Putamen (tissue), 1 donor: ENCODE measurements around the gene HECTD4.

Experiments used
- DNase-seq: peaks from one replicate; pipeline ENCODE4 v3.0.0-alpha.2; 2016; ENCODE audit warnings: low spot score

Gene HECTD4

GRCh38 chr12:112208301-112208910 lies 173.8 kb downstream of the HECTD4 start:
- DNase-seq = no peak

GRCh38 chr12:112207397-112207924 lies 174.8 kb downstream of the HECTD4 start:
- no peak for DNase-seq

GRCh38 chr12:112206944-112207343 lies 175.3 kb downstream of the HECTD4 start:
- DNase-seq = no peak

DNA sequence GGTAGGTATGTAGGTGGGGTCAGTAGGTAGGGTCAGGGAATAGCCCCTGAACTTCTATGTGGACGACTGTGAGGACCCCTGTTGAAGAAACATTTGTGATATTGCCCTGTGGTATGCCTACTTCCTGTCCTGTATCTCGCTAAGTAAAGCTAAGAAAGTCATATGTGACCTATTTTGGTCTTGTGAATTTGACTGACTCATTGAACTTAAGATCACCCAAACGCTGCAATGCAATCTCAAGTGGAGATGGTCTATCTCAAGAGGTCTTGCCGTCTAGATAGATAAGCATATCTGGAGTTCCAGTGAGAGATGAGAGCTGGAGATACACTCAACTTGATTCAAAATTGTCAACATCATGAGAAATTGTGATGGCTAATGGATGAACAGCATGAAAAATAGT lies 183.1 kb downstream of the HECTD4 start:
- DNase-seq = no peak

DNA sequence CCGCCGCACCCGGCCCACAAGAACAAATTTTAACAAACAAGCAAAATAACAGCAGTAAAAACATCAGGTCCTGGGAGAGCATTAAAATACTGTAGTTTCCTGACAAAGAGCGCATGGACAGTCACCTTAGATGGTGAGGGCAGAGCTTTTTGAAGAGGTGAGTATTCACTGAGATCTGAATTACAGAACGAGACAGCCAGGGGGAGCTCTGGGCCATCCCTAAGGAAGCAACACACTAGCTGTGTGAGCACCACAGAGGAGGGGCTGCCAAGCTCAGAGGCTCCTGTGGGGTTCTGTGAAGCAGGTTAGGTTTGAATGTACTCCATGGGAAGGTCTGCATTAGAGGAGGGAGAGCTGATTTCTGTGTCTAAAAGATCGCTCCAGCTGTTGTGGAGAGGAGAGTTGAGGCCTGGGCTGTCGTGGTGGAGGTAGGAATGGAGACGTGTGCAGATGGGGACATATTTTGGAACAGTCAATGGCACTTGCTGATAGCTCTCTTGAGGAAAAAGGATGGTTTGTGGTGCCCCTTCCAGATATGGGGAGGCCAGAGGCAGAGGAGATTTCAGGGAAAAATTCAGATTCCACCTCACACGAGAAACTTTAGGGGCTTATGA lies 184.0 kb downstream of the HECTD4 start:
- DNase-seq = peak; percentile 36

DNA sequence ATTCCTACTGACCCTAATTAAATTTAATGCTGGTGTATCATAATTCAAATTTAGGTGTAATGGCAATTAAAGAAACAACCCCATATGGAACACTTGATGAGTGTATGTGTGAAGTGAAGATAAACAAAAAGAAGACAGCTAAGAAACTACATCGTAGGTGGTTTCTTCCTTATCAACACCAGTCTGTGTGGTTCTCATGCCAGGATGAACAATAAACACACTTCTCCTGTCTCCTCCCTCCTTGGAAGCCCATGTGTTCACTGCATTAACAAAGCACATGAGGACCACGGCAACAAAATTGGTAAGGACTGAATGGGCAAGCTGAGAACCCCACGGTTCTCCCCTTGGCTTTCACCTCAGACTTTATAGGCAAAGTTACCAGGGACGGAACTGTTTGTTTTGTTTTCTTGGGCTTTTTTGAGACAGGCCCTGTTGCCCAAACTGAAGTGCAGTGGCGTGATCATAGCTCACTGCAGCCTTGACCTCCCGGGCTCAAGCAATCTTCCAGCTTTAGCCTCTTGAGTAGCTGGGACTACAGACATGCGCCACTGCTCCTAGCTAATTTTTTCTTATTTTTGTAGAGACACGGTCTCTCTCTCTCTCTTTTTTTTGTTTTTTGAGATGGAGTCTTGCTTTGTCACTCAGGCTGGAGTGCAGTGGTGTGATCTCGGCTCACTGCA lies 185.9 kb downstream of the HECTD4 start:
- DNase-seq = no peak

DNA sequence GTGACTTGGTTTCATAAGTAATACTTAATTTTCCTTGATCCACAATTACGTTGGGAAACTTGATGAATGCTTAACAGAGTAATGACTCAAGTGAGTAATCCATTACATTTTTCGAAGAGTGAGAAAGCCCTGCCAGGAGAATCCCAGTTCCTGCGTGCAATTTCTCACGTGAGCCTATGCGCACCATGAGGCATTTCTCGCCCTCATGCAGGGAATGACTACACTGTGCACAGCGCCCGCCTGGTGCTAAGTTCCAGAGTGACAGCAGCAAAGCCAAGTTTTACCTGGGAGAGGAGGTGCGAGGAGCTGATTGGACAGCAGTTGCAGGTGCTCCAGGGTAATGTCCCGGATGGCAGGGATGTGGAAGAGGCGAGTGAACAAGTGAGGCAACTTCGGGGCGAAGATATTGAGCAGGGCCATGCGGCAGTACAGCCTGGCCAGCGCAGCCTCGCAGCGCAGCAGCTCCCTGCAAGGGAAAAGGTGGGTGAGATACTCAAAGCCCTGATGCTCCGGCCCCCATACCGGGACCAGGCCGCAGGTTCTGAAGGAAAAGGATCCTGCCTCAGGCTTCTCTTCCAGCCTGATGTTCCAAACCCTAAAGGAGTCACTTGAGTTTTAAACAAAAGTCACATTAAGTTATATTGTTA lies 187.5 kb downstream of the HECTD4 start:
- DNase-seq = no peak

GRCh38 chr12:112192475-112192874 lies 189.8 kb downstream of the HECTD4 start:
- no peak for DNase-seq

- DNase-seq = no peak
Measured at GRCh38 chr12:112191840-112192321, 190.3 kb downstream of the HECTD4 start.

GRCh38 chr12:112191201-112191600 lies 191.0 kb downstream of the HECTD4 start:
- DNase-seq = no peak

- DNase-seq = no peak
Measured at GRCh38 chr12:112190231-112191025, 191.8 kb downstream of the HECTD4 start.

DNA sequence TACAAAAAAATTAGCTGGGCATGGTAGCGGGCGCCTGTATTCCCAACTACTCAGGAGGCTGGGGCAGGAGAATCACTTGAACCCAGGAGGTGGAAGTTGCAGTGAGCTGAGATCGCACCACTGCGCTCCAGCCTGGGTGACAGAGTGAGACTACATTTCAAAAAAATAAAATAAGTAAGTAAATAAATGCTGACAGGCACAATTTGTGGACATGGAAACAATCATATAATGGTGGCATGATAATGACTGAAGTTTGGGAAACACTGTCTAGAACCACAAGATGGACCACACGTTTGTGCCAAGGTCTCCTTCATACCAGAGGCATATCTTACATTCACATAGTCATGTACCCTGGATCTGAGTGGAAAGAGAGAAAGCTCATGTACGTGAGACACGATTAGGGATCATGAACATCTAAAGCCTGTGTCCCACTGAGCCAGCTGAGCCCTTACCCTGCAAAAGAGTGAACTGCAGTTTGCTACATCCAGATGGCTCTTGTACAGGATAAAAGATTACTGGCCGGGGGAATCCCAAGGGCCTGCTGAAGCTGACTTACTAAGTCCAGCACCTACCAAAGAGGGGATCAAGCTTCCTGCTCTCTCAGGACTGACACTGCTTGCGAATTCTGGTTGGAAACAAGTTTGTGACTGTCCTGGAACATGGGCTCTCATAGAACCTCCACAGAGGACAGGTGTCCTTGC lies 194.0 kb downstream of the HECTD4 start:
- no peak for DNase-seq

DNA sequence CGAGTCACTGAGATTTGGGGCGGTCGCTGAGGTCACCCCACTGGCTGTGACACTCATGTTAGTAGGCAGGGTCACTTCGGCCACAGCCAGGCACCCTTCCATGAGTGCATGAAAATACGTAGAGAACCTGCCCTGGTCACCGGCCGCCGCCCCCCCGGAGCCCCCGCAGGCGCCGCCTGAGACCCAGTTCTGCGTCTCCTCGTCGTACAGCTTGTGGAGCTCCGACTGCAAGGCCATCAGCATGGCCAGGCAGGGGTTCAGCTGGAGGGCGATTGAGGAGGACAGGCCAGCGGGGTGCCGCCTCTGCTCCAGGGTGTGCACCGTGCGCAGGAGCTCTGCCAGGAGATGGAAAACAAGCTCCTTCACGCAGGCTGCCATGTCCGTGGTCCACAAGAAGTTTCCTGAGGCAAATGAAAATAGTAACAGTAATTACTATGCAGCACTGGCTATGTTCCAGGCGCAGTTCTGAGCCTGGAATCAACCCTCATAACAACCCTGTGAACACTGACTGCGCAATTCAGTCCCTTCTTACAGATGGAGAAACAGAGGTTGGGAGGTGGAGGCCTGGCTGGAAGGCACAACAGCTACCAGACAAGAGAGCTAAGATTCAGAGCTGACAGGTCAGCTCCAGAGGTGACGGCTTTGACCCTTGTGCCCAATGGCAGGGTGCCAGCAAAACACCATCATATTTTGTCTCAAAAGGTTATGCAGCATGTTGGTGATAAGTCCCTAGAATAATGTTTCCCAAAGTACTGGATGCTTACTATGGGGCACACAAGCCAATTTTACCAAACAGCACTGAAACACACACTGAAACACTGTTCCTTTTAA lies 196.9 kb downstream of the HECTD4 start:
- DNase-seq = peak; percentile 39

GRCh38 chr12:112184056-112184887 lies 198.0 kb downstream of the HECTD4 start:
- no peak for DNase-seq

DNA sequence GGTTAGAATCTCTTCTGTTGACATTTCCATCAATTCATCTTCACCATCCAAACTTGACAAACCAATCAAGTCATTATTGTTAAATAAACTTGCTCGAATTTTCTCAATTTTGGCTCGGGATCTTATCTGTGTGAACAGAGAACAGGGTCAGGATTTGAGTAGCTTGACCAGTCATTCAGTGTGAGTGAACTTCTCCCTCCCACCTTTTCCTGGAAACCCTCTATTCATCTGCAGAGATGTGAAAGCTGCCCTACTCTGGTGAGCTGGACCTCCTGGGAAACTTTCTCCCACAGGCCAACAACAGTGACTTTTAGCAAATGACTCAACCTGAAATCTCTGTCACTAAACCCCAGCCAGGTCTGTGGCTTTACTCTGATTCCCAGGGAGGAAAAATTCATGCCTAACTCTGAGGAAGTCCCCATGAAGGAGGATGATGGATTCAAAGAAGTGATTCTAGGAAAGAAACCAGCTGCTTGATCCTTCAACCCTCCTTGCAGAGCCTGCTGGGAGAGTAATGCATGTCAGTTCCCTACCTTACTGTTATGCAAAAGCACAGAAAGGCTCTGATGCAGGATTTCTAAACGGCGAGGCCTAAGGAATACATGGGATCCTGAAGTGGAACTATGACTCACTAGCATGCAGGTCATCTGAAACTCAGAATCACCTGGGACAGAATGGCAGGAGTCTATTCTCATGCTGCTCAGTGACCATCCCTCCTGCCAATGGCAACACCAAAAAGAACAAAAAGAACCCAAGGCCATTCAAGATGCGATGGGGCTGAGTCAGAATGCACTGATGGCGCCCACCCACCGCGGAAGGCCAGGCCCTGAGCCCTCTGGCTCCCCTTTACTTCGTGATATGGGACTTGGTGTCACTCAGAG lies 198.8 kb downstream of the HECTD4 start:
- no peak for DNase-seq

DNA sequence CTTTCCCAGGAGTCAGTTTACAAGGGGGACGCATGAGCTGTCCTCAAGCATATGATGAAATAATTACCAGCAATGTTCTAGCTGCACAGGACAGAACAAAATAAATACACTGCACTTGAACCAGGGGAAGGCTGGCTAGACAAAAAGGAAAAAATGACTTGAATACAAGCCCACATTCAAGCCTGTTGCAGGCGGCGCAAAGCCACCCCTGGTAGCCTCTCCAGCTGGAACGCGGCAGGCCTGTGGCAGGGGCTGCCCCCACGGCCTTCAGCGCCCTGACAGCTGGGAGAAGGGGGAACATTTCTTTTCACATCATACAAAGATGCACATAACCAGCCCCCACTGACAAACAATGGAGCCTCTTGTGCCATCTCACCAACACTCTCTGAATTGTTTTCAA lies 199.7 kb downstream of the HECTD4 start:
- DNase-seq = peak; percentile 97

GRCh38 chr12:112180422-112180821 lies 201.8 kb downstream of the HECTD4 start:
- DNase-seq = no peak

DNA sequence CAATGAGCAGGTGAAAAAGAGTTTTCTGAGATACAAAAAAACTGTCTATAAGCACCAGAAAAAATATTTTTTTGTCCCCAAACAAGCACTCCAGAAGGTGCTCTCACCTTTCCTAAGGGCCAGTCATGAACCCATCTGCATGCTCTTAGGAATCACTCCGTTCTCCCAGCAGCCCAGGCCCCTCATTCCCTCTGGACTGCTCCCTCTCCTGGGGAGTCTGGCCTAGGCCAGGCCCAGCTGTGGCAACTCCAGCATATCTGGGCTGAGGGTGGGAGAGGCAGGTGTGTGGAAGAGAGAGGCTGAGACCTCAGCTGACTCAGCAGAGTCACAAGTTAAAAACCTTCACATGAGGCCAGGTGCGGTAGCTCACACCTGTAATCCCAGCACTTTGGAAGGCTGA lies 202.3 kb downstream of the HECTD4 start:
- DNase-seq = no peak
